Sigmoid colon (tissue), 7 donors: ENCODE results near the gene NCKAP5. TPM values are rescaled to one million over a fixed set of nuclear protein-coding genes. Genes with fewer than 3 reads are reported as not detected.

Experiments
- DNase-seq: peaks from one replicate; pipeline ENCODE4 v3.0.0-alpha.2; 2019
- H3K27ac ChIP-seq, 4 donors: fragments of 200-600 bp; sonication (generic); one replicate each; pipeline ENCODE4 v1.5.1; 2016 to 2019; ENCODE audit warnings: mild to moderate bottlenecking in 1 of 4
- H3K27me3 ChIP-seq, 3 donors: fragments of 200-600 bp; sonication (generic); one replicate each; pipeline ENCODE4 v1.5.1; 2019; ENCODE audit warnings: mild to moderate bottlenecking in 1 of 3
- H3K36me3 ChIP-seq, 4 donors: fragments of 200-600 bp; sonication (generic); one replicate each; pipeline ENCODE4 v1.5.1; 2016 to 2019
- H3K4me1 ChIP-seq, 4 donors: fragments of 200-600 bp; sonication (generic); one replicate each; pipeline ENCODE4 v1.5.1; 2017 to 2019
- H3K4me3 ChIP-seq, 4 donors: fragments of 200-600 bp; sonication (generic); one replicate each; pipeline ENCODE4 v1.5.1; 2017 to 2019; ENCODE audit warnings: mild to moderate bottlenecking in 2 of 4, moderate library complexity in 1 of 4
- H3K9me3 ChIP-seq, 4 donors: fragments of 200-600 bp in 3 of 4; sonication (generic) in 3 of 4; one replicate each; pipeline versions ENCODE4 v1.5.1 to v1.6.1; 2013 to 2019
- CTCF ChIP-seq, 4 experiments: fragments of 450-650 bp in 3 of 4; fragments of 200-600 bp in 1 of 4; IDR thresholded peaks; one replicate each; pipeline ENCODE4 v1.5.1; 2016 to 2019; ENCODE audit warnings: antibody characterized with exemption in 4 of 4, mild to moderate bottlenecking in 3 of 4, moderate library complexity in 2 of 4
- EP300 ChIP-seq, 4 donors: sonication (generic); formaldehyde crosslinking; IDR thresholded peaks; one replicate each; pipeline ENCODE4 v1.6.1; 2017; ENCODE audit warnings: antibody characterized with exemption in 4 of 4
- POLR2A ChIP-seq, 2 donors: fragments of 450-650 bp; IDR thresholded peaks; one replicate each; pipeline ENCODE4 v1.6.1; 2016; ENCODE audit warnings: antibody characterized with exemption in 2 of 2, mild to moderate bottlenecking in 2 of 2, moderate library complexity in 2 of 2
- POLR2AphosphoS5 ChIP-seq, 4 donors: sonication (generic); formaldehyde crosslinking; IDR thresholded peaks; one replicate each; pipeline ENCODE4 v1.6.1; 2017; ENCODE audit warnings: antibody characterized with exemption in 4 of 4
- WGBS, 2 donors: extraction: QIAGEN DNeasy Blood & Tissue Kit; methylation state at CpG; one replicate each; pipeline ENCODE4 v1.1.7; 2013; 5-methylcytosine and 5-hydroxymethylcytosine counted together
- intact Hi-C: fragments of 100-400 bp; cut with DNase I; formaldehyde crosslinking; loops from one replicate; pipeline ENCODE4 v1.15.1; 2023
- polyA plus RNA-seq, 3 donors: library from polyadenylated mRNA; stranded (reverse); fragments of 200-250 nt; gene quantifications; one replicate each; pipeline ENCODE4 v1.2.3, GENCODE V29; 2013
- total RNA-seq, 4 donors: library from RNA; depleted of rRNA; stranded (reverse); fragments of >200 nt; gene quantifications; one replicate each; pipeline ENCODE4 v1.1.0, GENCODE V29; 2016
- donor health status: healthy with polysubstance abuse.
- donor health status: Bipolar disorder and iron deficiency.
- donor health status: healthy.

The NCKAP5 gene
- total and polyA plus RNA-seq, 7 donors, result under 0.01 to 3.7 (median 0.60) TPM

GRCh38 chr2:133273031-133273430 lies 295.2 kb downstream of the NCKAP5 start:
- 51 to 72% methylated on average over 3 of the region's 3 CpGs for WGBS, 2 donors
- intact Hi-C loops, result no loop called here
- H3K36me3 ChIP-seq, result no peaks in the 10 kb centered on the region
- H3K27me3 ChIP-seq, result no peaks in the 10 kb centered on the region
- no peaks in the 10 kb centered on the region for H3K4me1 ChIP-seq
- no peak overlapping the region for H3K4me3 ChIP-seq
- no peak for DNase-seq
- H3K27ac ChIP-seq, result no peak overlapping the region
- H3K9me3 ChIP-seq, result no peaks in the 10 kb centered on the region
- no peak for TF ChIP-seq CTCF (IDR thresholded peaks at IDR 0.05)
- no peak for TF ChIP-seq EP300 (IDR thresholded peaks at IDR 0.05)
- TF ChIP-seq POLR2A (IDR thresholded peaks at IDR 0.05), result no peak
- TF ChIP-seq POLR2AphosphoS5 (IDR thresholded peaks at IDR 0.05), result no peak

- intact Hi-C loops, result no loop called here
- no peak for TF ChIP-seq POLR2AphosphoS5 (IDR thresholded peaks at IDR 0.05)
- no peak for TF ChIP-seq POLR2A (IDR thresholded peaks at IDR 0.05)
- no peak for TF ChIP-seq CTCF (IDR thresholded peaks at IDR 0.05)
- TF ChIP-seq EP300 (IDR thresholded peaks at IDR 0.05), result no peak
- 81 to 86% methylated on average over 4 of the region's 4 CpGs for WGBS, 2 donors
Measured at GRCh38 chr2:133271105-133271504, 297.2 kb downstream of the NCKAP5 start.

GRCh38 chr2:133270550-133270949 lies 297.7 kb downstream of the NCKAP5 start:
- WGBS, 2 donors, result 92 to 93% methylated on average over 5 of the region's 5 CpGs
- H3K9me3 ChIP-seq, result no peaks in the 10 kb centered on the region
- DNase-seq, result no peak
- TF ChIP-seq CTCF (IDR thresholded peaks at IDR 0.05) (no peak), EP300 (IDR thresholded peaks at IDR 0.05) (no peak), POLR2A (IDR thresholded peaks at IDR 0.05) (no peak), POLR2AphosphoS5 (IDR thresholded peaks at IDR 0.05) (no peak)
- H3K27me3 ChIP-seq, result peaks cover 12 to 18% (median 15%) of the 10 kb centered on the region in 3 donors
- H3K36me3 ChIP-seq, result no peaks in the 10 kb centered on the region
- no peak overlapping the region for H3K4me3 ChIP-seq
- H3K27ac ChIP-seq, result no peak overlapping the region
- intact Hi-C loops, result no loop called here
- H3K4me1 ChIP-seq, result peaks cover 0 to 11% (median 5%) of the 10 kb centered on the region in 4 donors

More at GRCh38 chr2:133271105-133271504, 297.2 kb downstream of the NCKAP5 start:
- Histone ChIP-seq H3K36me3 (no peaks in the 10 kb centered on the region), H3K4me3 (no peak overlapping the region), H3K27me3 (peaks cover 7 to 12% (median 9%) of the 10 kb centered on the region in 3 donors), H3K4me1 (peaks cover 0 to 10% (median 5%) of the 10 kb centered on the region in 4 donors), H3K9me3 (no peaks in the 10 kb centered on the region), H3K27ac (no peak overlapping the region)
- DNase-seq, result no peak

- no peak for DNase-seq
- WGBS, 2 donors, result 1 to 2% methylated on average over 17 of the region's 17 CpGs
- H3K4me1 ChIP-seq, result peaks cover 0 to 11% (median 5%) of the 10 kb centered on the region in 4 donors
- H3K27ac ChIP-seq, result no peak overlapping the region
- peak overlapping the region in 3 of 4 donors; percentile 23 to 34 (median 33) for H3K4me3 ChIP-seq
- intact Hi-C loops, result no loop called here
- H3K36me3 ChIP-seq, result no peaks in the 10 kb centered on the region
- peaks cover 12 to 21% (median 17%) of the 10 kb centered on the region in 3 donors for H3K27me3 ChIP-seq
- no peaks in the 10 kb centered on the region for H3K9me3 ChIP-seq
- TF ChIP-seq POLR2AphosphoS5 (IDR thresholded peaks at IDR 0.05) (no peak), CTCF (IDR thresholded peaks at IDR 0.05) (no peak), POLR2A (IDR thresholded peaks at IDR 0.05) (no peak), EP300 (IDR thresholded peaks at IDR 0.05) (no peak)
Measured at GRCh38 chr2:133266926-133267590, 301.2 kb downstream of the NCKAP5 start.
